Upper lobe of left lung (tissue), 4 donors: ENCODE data around the gene ZNF710.

Experiments used
- CTCF ChIP-seq, 6 experiments: fragments of 450-650 bp in 4 of 6; fragments of 200-600 bp in 2 of 6; sonication (generic) in 2 of 6; IDR thresholded peaks; one replicate each; pipeline ENCODE4 v1.5.1; 2016 to 2019; ENCODE audit warnings: antibody characterized with exemption in 6 of 6
- EP300 ChIP-seq, 4 donors: sonication (generic); formaldehyde crosslinking; IDR thresholded peaks; one replicate each; pipeline ENCODE4 v1.5.1; 2017; ENCODE audit warnings: antibody characterized with exemption in 4 of 4, control low read depth in 2 of 4
- POLR2A ChIP-seq, 4 donors: fragments of 450-650 bp; IDR thresholded peaks; one replicate each; pipeline ENCODE4 v1.5.1; 2016 to 2017; ENCODE audit warnings: antibody characterized with exemption in 4 of 4, mild to moderate bottlenecking in 2 of 4
- POLR2AphosphoS5 ChIP-seq, 2 donors: sonication (generic); formaldehyde crosslinking; IDR thresholded peaks; one replicate each; pipeline ENCODE4 v1.5.1; 2017; ENCODE audit warnings: antibody characterized with exemption in 2 of 2

- no peak for TF ChIP-seq CTCF (IDR thresholded peaks at IDR 0.05)
- TF ChIP-seq EP300 (IDR thresholded peaks at IDR 0.05) = no peak
- no peak for TF ChIP-seq POLR2A (IDR thresholded peaks at IDR 0.05)
- TF ChIP-seq POLR2AphosphoS5 (IDR thresholded peaks at IDR 0.05) = no peak
These were observed 14.2 kb downstream of the ZNF710 start for GRCh38 chr15:90015294-90015693.
